Epithelial cell of proximal tubule (primary cell): ENCODE measurements around the gene CD200. TPM values are rescaled to one million over a fixed set of nuclear protein-coding genes. Genes with fewer than 3 reads are reported as not detected.
A peak's percentile ranks its signal among the peaks of the same experiment; 100 is the strongest.

Source experiments
- DNase-seq: peaks from one replicate; pipeline ENCODE4 v3.0.0-alpha.2; 2011; ENCODE audit warnings: low read depth
- H3K4me3 ChIP-seq: 2 replicates; pipeline ENCODE4 v1.5.1; 2011; ENCODE audit warnings: low read depth, mild to moderate bottlenecking, low read length
- CTCF ChIP-seq: conservative IDR thresholded peaks from 2 replicates; pipeline ENCODE4 v1.5.1; 2012; ENCODE audit warnings: low read depth, mild to moderate bottlenecking, low read length
- total RNA-seq: library from RNA; depleted of rRNA; stranded (reverse); fragments of >200 nt; gene quantifications from 2 replicates; pipeline ENCODE4 v1.2.3, GENCODE V29; 2015

Gene CD200
- total RNA-seq, 1 donor from 2014 or later = 3.8 TPM

- no peak for DNase-seq
- peak overlapping the region; percentile 44 for H3K4me3 ChIP-seq
- no peak for TF ChIP-seq CTCF
These were observed 29.8 kb upstream of the CD200 start for GRCh38 chr3:112302881-112303763.

GRCh38 chr3:112303764-112304325, 29.1 kb upstream of the CD200 start:
- H3K4me3 ChIP-seq = peak overlapping the region; percentile 44
- no peak for TF ChIP-seq CTCF
- no peak for DNase-seq

GRCh38 chr3:112304611-112305010, 28.3 kb upstream of the CD200 start:
- TF ChIP-seq CTCF = peak; percentile 40
- peak overlapping the region; percentile 44 for H3K4me3 ChIP-seq
- DNase-seq = no peak

GRCh38 chr3:112306825-112307224, 26.1 kb upstream of the CD200 start:
- TF ChIP-seq CTCF = no peak
- no peak for DNase-seq
- no peak overlapping the region for H3K4me3 ChIP-seq

- no peak for TF ChIP-seq CTCF
- DNase-seq = no peak
- no peak overlapping the region for H3K4me3 ChIP-seq
These were observed 25.4 kb upstream of the CD200 start for GRCh38 chr3:112307557-112307956.

- no peak for TF ChIP-seq CTCF
- DNase-seq = no peak
- H3K4me3 ChIP-seq = no peak overlapping the region
These were observed 24.6 kb upstream of the CD200 start for GRCh38 chr3:112308151-112308911.
